Cerebellar nuclear complex (tissue), 1 donor: ENCODE measurements around the gene SFMBT1.
"Not testable (repeated sequence)": the region's sequence is repeated elsewhere in the genome, so short reads cannot be mapped to it uniquely, and the experiment has no call there.

ENCODE experiments used
- DNase-seq, 2 experiments: peaks; one replicate each; lab custom pipeline; 2025; lab: John Stamatoyannopoulos, UW

Gene SFMBT1

GRCh38 chr3:53038679-53039375 is 7.0 kb downstream of the SFMBT1 start:
- DNase-seq: no peak

GRCh38 chr3:53035825-53036619 is 9.9 kb downstream of the SFMBT1 start:
- DNase-seq: no peak

DNA sequence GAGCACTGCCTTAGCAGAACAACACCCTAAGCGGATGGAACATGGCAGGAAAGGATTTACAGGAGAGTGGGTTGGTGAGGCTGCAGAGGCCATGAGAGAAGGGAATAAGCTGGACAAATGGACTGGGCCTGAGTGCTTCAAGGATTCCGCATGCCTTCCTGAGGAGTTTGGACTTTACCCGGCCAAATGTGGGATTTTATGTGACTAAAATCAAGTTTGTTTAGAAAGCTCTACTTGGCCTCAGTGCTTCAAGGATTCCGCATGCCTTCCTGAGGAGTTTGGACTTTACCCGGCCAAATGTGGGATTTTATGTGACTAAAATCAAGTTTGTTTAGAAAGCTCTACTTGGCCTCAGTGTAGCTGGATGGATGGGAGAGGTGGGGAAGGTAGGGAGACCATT is 10.9 kb downstream of the SFMBT1 start:
- DNase-seq: not testable (repeated sequence)

DNA sequence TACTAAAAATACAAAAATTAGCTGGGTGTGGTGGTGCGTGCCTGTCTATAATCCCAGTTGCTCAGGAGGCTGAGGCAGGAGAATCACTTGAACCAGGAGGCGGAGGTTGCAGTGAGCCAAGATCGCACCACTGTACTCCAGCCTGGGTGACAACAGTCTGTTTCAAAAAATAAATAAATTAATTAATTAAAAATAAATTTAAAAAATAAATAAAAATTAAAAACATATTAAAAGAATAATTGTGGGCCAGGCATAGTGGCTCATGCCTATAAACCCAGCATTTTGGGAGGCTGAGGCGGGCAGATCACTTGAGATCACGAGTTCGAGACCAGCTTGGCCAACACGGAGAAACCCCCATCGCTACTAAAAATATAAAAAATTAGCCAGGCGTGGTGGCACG is 11.5 kb downstream of the SFMBT1 start:
- DNase-seq: not testable (repeated sequence)

GRCh38 chr3:53032609-53033008 is 13.3 kb downstream of the SFMBT1 start:
- no peak for DNase-seq

DNA sequence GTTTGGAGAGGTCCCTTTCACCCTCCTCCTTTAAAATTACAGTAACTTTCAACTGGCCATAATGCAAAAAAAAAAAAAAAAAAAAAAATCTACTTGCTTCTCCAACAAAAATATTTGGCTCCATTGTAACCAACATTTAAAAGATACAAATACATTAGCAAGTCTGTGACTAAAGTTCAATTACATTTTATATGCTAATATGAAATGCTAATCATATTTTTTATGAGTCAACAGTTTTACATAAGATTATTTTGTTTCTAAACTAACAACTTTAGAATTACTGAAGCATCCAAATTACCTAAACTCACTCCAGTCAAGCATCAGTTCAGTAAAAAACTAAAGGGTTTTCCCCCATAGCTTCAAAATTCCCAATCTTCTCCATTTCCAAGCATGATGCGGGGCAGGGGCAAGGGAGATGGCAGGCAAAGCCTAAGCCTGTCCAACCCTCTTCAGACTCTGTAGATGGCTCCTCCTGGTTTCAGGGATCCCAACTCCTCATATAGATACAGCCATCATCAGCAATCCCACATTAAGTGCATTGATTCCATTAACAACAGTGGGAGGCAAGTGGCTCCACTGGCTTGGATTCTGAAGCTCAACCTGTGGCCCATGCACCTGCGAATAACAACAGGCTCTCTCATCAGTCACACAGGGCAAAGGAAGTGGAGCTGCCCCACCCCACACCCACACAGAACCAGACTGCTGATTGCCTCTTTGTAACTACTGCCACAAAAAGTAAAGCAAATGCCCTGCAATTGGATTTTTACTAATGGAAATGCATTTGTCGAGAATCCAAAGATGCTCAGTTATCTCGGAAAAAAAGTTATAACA is 15.0 kb downstream of the SFMBT1 start:
- no peak for DNase-seq

GRCh38 chr3:53028641-53029040 is 17.2 kb downstream of the SFMBT1 start:
- no peak for DNase-seq

GRCh38 chr3:53027254-53027844 is 18.5 kb downstream of the SFMBT1 start:
- DNase-seq: no peak

GRCh38 chr3:53026382-53027162 is 19.3 kb downstream of the SFMBT1 start:
- DNase-seq: no peak

GRCh38 chr3:53024315-53024714 is 21.6 kb downstream of the SFMBT1 start:
- DNase-seq: no peak

GRCh38 chr3:53023072-53023823 is 22.6 kb downstream of the SFMBT1 start:
- no peak for DNase-seq

DNA sequence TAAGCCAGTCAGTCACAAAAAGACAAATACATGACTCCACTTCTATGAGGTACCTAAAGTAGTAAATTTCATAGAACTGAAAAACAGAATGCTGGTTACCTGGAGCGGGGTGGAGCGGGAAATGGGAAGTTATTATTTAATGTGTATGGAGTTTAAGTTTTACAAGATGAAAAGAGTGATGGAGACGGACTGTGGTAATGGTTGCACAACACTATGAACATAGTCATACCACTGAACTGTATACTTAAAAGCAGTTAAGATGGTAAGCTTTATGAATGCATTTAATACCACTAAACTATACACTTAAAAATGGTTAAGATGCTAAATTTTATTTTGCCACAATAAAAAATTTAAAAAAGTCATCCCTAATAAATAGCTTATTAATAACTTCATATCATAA is 23.2 kb downstream of the SFMBT1 start:
- no peak for DNase-seq

DNA sequence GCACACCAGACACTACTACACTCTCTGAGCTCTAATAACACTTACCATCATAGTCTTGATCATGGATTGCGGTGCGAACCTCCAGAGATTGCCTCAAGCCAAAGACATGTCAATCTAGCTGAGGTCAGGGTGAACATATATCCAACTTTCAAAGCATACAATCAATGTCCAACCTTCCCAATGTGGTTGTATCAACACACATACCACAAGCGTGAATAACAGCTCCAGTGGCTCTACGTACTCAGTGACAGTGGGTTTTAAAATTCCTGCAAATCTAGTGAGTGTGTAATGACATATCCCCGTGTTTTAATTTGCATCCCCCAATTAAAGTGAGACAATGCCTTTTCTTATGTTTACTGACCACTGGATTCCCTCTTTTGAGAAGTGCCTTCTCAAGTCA is 29.6 kb downstream of the SFMBT1 start:
- no peak for DNase-seq

DNA sequence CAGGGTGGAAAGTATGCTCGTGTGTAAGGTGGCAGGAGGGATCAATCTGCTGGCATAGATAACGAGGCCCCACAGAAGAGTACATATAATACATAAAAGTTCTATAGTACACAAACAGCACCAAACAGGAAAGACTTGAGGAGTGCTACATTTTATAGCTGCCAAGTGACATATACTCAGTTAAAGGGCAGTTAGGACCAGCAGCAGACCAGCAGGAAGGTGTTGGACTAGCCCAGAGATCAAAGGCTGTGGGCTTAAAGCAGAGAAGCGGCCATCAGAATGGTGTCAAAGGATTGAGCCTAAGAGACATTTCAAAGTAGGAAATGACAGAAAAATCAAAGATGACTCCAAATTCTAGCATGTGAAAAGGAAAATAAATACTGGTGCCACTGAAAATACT is 34.5 kb downstream of the SFMBT1 start:
- no peak for DNase-seq

DNA sequence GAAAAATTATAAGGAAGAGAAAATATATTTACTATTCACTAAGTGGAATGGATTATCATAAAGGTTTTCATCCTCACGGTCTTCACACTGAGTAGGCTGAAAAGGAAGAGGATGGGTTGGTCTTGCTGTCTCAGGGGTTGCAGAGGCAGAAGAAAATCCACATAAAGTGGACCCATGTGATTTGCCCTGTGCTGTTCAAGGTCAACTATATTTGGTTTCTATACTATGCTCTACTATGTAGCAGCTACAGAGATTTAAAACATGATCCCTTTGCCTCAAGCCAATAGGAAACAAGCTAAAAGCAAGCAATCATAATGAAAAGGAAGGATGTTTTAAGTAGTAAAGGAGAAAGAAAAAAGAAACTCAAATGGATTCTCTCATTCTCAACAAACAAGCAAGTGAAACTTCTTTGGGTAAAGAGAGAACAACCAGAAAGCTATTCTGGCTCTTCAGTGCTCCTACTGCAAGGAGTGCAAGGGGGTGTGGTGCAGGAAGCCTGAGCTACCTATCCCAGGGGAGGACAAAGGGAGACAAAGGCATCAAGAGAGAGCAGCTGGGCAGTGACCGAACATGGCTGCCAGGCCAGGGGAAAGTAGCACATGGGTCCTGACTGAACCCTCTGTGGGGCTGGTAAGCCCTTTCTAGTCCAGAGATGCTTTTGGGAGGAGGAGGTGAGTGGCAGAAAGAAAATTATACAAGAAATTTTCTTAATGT is 35.9 kb downstream of the SFMBT1 start:
- no peak for DNase-seq

GRCh38 chr3:53008932-53009331 is 36.9 kb downstream of the SFMBT1 start:
- no peak for DNase-seq

DNA sequence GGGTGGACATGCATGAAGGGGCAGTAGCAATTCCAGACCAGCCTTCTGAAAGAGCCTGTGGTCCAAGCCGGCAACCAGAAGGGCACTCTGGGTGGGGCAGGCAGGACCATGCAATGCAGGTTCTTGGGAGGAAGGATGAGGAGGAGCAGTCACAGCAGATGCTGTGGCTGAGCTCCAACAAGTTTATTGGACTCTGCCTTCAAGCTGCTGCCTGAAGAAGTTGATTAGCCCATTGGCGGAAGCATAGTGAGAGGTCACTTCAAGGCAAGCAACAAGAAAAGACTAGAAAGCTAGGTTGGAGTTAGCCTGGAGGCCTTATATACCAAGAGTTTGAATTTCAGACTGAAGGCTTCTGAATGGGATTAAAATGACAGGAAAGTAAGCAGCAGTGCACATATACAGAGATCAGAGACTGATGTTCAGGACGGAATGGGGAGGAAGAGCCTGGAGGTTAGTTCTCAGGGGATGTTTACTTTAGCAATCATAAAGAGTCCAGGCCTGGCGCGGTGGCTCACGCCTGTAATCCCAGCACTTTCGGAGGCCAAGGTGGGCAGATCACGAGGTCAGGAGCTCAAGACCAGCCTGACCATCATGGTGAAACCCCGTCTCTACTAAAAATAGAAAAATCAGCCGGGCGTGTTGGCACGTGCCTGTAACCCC is 39.9 kb downstream of the SFMBT1 start:
- DNase-seq: no peak

DNA sequence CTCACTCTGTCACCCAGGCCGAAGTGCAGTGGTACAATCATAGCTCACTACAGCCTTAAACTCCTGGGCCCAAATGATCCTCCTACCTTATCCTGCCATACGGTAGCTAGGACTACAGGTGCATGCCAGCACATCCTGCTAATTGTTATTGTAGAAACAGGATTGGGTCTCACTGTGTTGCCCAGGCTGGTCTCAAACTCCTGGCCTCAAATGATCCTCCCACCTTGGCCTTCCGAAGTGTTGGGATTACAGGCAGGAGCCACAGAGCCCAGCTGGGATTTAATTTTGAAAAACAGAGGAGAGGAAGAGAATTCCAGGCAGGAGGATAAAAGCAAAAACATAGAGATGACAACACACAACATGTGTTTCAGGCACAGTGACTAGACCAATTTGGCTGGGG is 40.5 kb downstream of the SFMBT1 start:
- DNase-seq: no peak

- DNase-seq: no peak
These were observed 42.6 kb downstream of the SFMBT1 start for GRCh38 chr3:53003320-53003719.
